K562 (cell line): ENCODE data around the gene GALNS. TPM values are rescaled to one million over a fixed set of nuclear protein-coding genes. Genes with fewer than 3 reads are reported as not detected.

Experiments used
- CBX5 ChIP-seq: IDR thresholded peaks from 2 replicates; pipeline ENCODE4 v1.6.1; 2014; ENCODE audit warnings: low read depth, borderline replicate concordance
- ETS1 ChIP-seq: conservative IDR thresholded peaks from 2 replicates; pipeline ENCODE4 v1.6.1; 2011; ENCODE audit warnings: low read depth, mild to moderate bottlenecking, low read length; ENCODE audit not compliant: control insufficient read depth
- HSF4 ChIP-seq: fragments of 250-450 bp; sonication (Bioruptor Pico); IDR thresholded peaks from 2 replicates; pipeline ENCODE4 v2.1.2; 2022; ENCODE audit warnings: mild to moderate bottlenecking, moderate library complexity, borderline replicate concordance
- LCOR ChIP-seq: sonication (generic); formaldehyde crosslinking; IDR thresholded peaks from 2 replicates; pipeline ENCODE4 v1.8.0; 2022; ENCODE audit warnings: mild to moderate bottlenecking, missing genetic modification reagents
- MAX ChIP-seq: sonication (generic); formaldehyde crosslinking; IDR thresholded peaks from 2 replicates; pipeline ENCODE4 v1.9.0; 2022; ENCODE audit warnings: mild to moderate bottlenecking, missing genetic modification reagents
- MCM5 ChIP-seq: fragments of 450-650 bp; IDR thresholded peaks from 2 replicates; pipeline ENCODE4 v1.6.1; 2016; ENCODE audit warnings: low read depth
- MIER1 ChIP-seq: fragments of 450-650 bp; IDR thresholded peaks from 2 replicates; pipeline ENCODE4 v1.6.1; 2016; ENCODE audit warnings: antibody characterized with exemption, mild to moderate bottlenecking, low read depth
- MYC ChIP-seq, 2 experiments: fragments of 250-450 bp in 1 of 2; sonication (Bioruptor Pico) in 1 of 2; IDR thresholded peaks; 2 replicates each; pipeline versions ENCODE4 v1.5.1 to v1.6.1; 2012 to 2021; ENCODE audit warnings: low read depth in 2 of 2, borderline replicate concordance in 1 of 2, improper control_type of control experiment in 1 of 2, low read length in 1 of 2, mild to moderate bottlenecking in 1 of 2, moderate library complexity in 1 of 2
- NKRF ChIP-seq: fragments of 450-650 bp; IDR thresholded peaks from 2 replicates; pipeline ENCODE4 v1.6.1; 2016; ENCODE audit warnings: borderline replicate concordance
- NRF1 ChIP-seq, 2 experiments: fragments of 450-650 bp; IDR thresholded peaks in 1 of 2; conservative IDR thresholded peaks in 1 of 2; 2 replicates each; pipeline ENCODE4 v1.6.1; 2014; ENCODE audit warnings: mild to moderate bottlenecking in 2 of 2
- PHF8 ChIP-seq: fragments of 200-600 bp; sonication (generic); IDR thresholded peaks from 2 replicates; pipeline ENCODE4 v1.6.1; 2012; ENCODE audit warnings: mixed run types, mild to moderate bottlenecking, inconsistent platforms, low read length, moderate library complexity, borderline replicate concordance
- SAFB2 ChIP-seq: fragments of 200-400 bp; formaldehyde crosslinking; IDR thresholded peaks from 2 replicates; pipeline ENCODE4 v1.6.1; 2018; ENCODE audit warnings: borderline replicate concordance, low read length, low read depth, moderate library complexity; ENCODE audit not compliant: severe bottlenecking
- SMARCA4 ChIP-seq: fragments of 450-650 bp; IDR thresholded peaks from 2 replicates; pipeline ENCODE4 v1.6.1; 2016
- SMARCA5 ChIP-seq: fragments of 450-650 bp; IDR thresholded peaks from 2 replicates; pipeline ENCODE4 v1.6.1; 2016
- SPI1 ChIP-seq: IDR thresholded peaks from 2 replicates; pipeline ENCODE4 v1.6.1; 2011; ENCODE audit warnings: low read depth, low read length, control low read depth, borderline replicate concordance
- SRF ChIP-seq, 2 experiments: fragments of 250-450, 450-650 bp in 1 of 2; sonication (Bioruptor Pico) in 1 of 2; sonication (generic) in 1 of 2; formaldehyde crosslinking; IDR thresholded peaks; 2 replicates each; pipeline versions ENCODE4 v1.5.0 to v1.5.1; 2020 to 2022; ENCODE audit warnings: mild to moderate bottlenecking in 1 of 2, missing genetic modification reagents in 1 of 2
- SUPT5H ChIP-seq: fragments of 450-650 bp; IDR thresholded peaks from 2 replicates; pipeline ENCODE4 v1.6.1; 2016
- TARDBP ChIP-seq: fragments of 450-650 bp; IDR thresholded peaks from 2 replicates; pipeline ENCODE4 v1.6.1; 2016
- TSC22D4 ChIP-seq: fragments of 450-650 bp; IDR thresholded peaks from 2 replicates; pipeline ENCODE4 v1.6.1; 2016; ENCODE audit warnings: missing genetic modification characterization, missing biosample characterization, control low read depth
- UBTF ChIP-seq, 2 experiments: IDR thresholded peaks; 2 replicates each; pipeline ENCODE4 v1.6.1; 2012; ENCODE audit warnings: improper control_type of control experiment in 2 of 2, low read depth in 2 of 2, low read length in 2 of 2, borderline replicate concordance in 1 of 2
- ZNF41 ChIP-seq: fragments of 250-450 bp; sonication (Bioruptor Pico); conservative IDR thresholded peaks from 2 replicates; pipeline ENCODE4 v1.4.0; 2020; ENCODE audit warnings: mild to moderate bottlenecking
- ZNF764 ChIP-seq: fragments of 250-450 bp; sonication (Bioruptor Pico); IDR thresholded peaks from 2 replicates; pipeline ENCODE4 v1.4.0; 2020; ENCODE audit warnings: low read depth, mild to moderate bottlenecking, moderate library complexity
- polyA plus RNA-seq, 8 experiments: library from polyadenylated mRNA; depleted of rRNA in 4 of 8; stranded (reverse) in 5 of 8; unstranded in 3 of 8; fragments of >200 nt; fragmentation: Nextera tagmentation in 2 of 8; fragmentation: Illumina TruSeq in 1 of 8; extraction: Ambion mirVana in 2 of 8; extraction: Trizol in 1 of 8; gene quantifications; 2 replicates each; pipeline versions ENCODE4 v1.2.1 to v1.2.3, GENCODE V29; 2011 to 2014; ENCODE audit warnings: inconsistent platforms in 1 of 8, missing spikeins in 1 of 8
- total RNA-seq, 7 experiments: library from RNA; depleted of rRNA in 6 of 7; stranded (reverse); fragments of >200 nt in 6 of 7; fragmentation: Illumina TruSeq in 2 of 7; extraction: Trizol in 2 of 7; gene quantifications; 2 replicates each; pipeline versions ENCODE4 v1.2.1 to v1.2.3, GENCODE V29; 2011 to 2021; ENCODE audit warnings: low replicate concordance in 1 of 7

GALNS gene
- total and polyA plus RNA-seq, 9 of the 15 experiments (the other 6 are each of a cell fraction or from before 2014, with no cell fraction given): 0.38 to 13.2 (median 4.3) TPM

GRCh38 chr16:88769617-88770460 lies 86.9 kb downstream of the GALNS start (continued):
- TF ChIP-seq UBTF (IDR thresholded peaks at IDR 0.05; ENCODE audit: borderline replicate concordance in 1 of 2, low read depth in 2 of 2, low read length in 2 of 2) (0 out of 4 replicates have a peak, but pooled peaks of 1 of the 2 experiments have one; percentile 5), SUPT5H (peak; percentile 57; the same call in 1 of the 2 replicates), PHF8 (peak; percentile 26; the same call in 1 of the 2 replicates), ZNF764 (no peak), SPI1 (peak; percentile 89), NKRF (peak; percentile 86; the same call in 1 of the 2 replicates), MAX (CRISPR knock-in tag) (peak; percentile 27; the same call in 1 of the 2 replicates), SMARCA4 (peak; percentile 9; the same call in 1 of the 2 replicates), TARDBP (0 out of 2 replicates have a peak, but pooled peaks have one; percentile 36), HSF4 (CRISPR knock-in tag) (0 out of 2 replicates have a peak, but pooled peaks have one; percentile 36), ETS1 (peak; percentile 72; the same call in 1 of the 2 replicates), LCOR (CRISPR knock-in tag) (no peak), SMARCA5 (0 out of 2 replicates have a peak, but pooled peaks have one; percentile 12), TSC22D4 (tag) (no peak), SRF (CRISPR knock-in tag; IDR thresholded peaks at IDR 0.05) (peak in 1 of 2 experiments; percentile 51; a peak in 1 of 4 replicates), MYC (IDR thresholded peaks at IDR 0.05; ENCODE audit: low read depth, low read length) (peak; percentile 66), MYC (CRISPR knock-in tag; IDR thresholded peaks at IDR 0.05; ENCODE audit: borderline replicate concordance, low read depth) (no peak), CBX5 (no peak), SAFB2 (no peak), MIER1 (no peak), MCM5 (no peak), NRF1 (conservative IDR thresholded peaks at IDR 0.05 in 1 of 2, IDR thresholded peaks at IDR 0.05 in 1 of 2) (peak; percentile 92 to 93), ZNF41 (CRISPR knock-in tag) (no peak)
